H1 (cell line): ENCODE results near the gene TMEM236. TPM values are rescaled to one million over a fixed set of nuclear protein-coding genes. Genes with fewer than 3 reads are reported as not detected.

Experiments
- CTCF ChIA-PET: fragments of 300-600 bp; sonication (Branson Sonifier 250); formaldehyde crosslinking; loops from one replicate; lab custom pipeline; 2021; ENCODE audit not compliant: partially characterized antibody; lab: Charles Lee
- POLR2A ChIA-PET: fragments of 300-600 bp; sonication (Branson Sonifier 250); formaldehyde crosslinking; loops from one replicate; lab custom pipeline; 2021; ENCODE audit warnings: inconsistent platforms; ENCODE audit not compliant: partially characterized antibody; lab: Charles Lee
- DNase-seq, 2 experiments: peaks; one replicate each; pipeline versions ENCODE4 v3.0.0 to v3.0.0-alpha.2; 2010 to 2022; ENCODE audit warnings: low spot score in 2 of 2, low read depth in 1 of 2, mixed read lengths in 1 of 2
- FAIRE-seq: peaks from 2 replicates; lab custom pipeline; 2011; peaks lifted over from hg19 to GRCh38; lab: Jason Lieb, UNC
- H2AFZ ChIP-seq: 2 replicates; pipeline ENCODE4 v1.8.1; 2012; ENCODE audit warnings: low read length, inconsistent platforms
- H2AK5ac ChIP-seq: 2 replicates; pipeline ENCODE4 v1.6.1; 2013; ENCODE audit warnings: low read depth, low read length
- H2BK120ac ChIP-seq: replicated peaks from 2 replicates; pipeline ENCODE3; 2013; ENCODE audit warnings: low read depth, low read length, inconsistent platforms
- H2BK12ac ChIP-seq: 2 replicates; pipeline ENCODE4 v1.6.1; 2013; ENCODE audit warnings: low read depth, low read length
- H2BK15ac ChIP-seq: 2 replicates; pipeline ENCODE4 v1.6.1; 2013; ENCODE audit warnings: low read length
- H2BK20ac ChIP-seq: 2 replicates; pipeline ENCODE4 v1.6.1; 2013; ENCODE audit warnings: low read length
- H2BK5ac ChIP-seq: 2 replicates; pipeline ENCODE4 v1.6.1; 2013; ENCODE audit warnings: low read depth, low read length
- H3K14ac ChIP-seq: 2 replicates; pipeline ENCODE4 v1.6.1; 2013; ENCODE audit warnings: inconsistent platforms; ENCODE audit not compliant: insufficient read length
- H3K18ac ChIP-seq: 2 replicates; pipeline ENCODE4 v1.6.1; 2013; ENCODE audit warnings: low read length; ENCODE audit errors: extremely low read depth
- H3K23ac ChIP-seq: 2 replicates; pipeline ENCODE4 v1.6.1; 2013; ENCODE audit warnings: inconsistent platforms; ENCODE audit not compliant: insufficient read length
- H3K23me2 ChIP-seq: 2 replicates; pipeline ENCODE4 v1.6.1; 2013; ENCODE audit warnings: low read depth, low read length
- H3K27ac ChIP-seq: 2 replicates; pipeline ENCODE4 v1.6.1; 2011; ENCODE audit warnings: low read depth, low read length, inconsistent platforms
- H3K27me3 ChIP-seq, 4 experiments: replicated peaks in 1 of 4; 1 replicate in 1 of 4; 2 replicates in 3 of 4; pipeline versions ENCODE4 v1.6.1 to v1.8.1; 2011 to 2013; ENCODE audit warnings: low read length in 3 of 4, mild to moderate bottlenecking in 3 of 4, inconsistent platforms in 2 of 4, mixed read lengths in 2 of 4, moderate library complexity in 1 of 4; ENCODE audit not compliant: control insufficient read depth in 3 of 4, insufficient read depth in 3 of 4; ENCODE audit errors: extremely low read depth in 1 of 4
- H3K36me3 ChIP-seq, 4 experiments: 2 replicates each; pipeline versions ENCODE4 v1.6.1 to v1.8.1; 2011 to 2013; ENCODE audit warnings: mild to moderate bottlenecking in 4 of 4, low read length in 3 of 4, moderate library complexity in 2 of 4, control low read depth in 1 of 4, inconsistent platforms in 1 of 4; ENCODE audit not compliant: insufficient read depth in 4 of 4, control insufficient read depth in 2 of 4
- H3K4ac ChIP-seq: replicated peaks from 2 replicates; pipeline ENCODE3; 2013; ENCODE audit warnings: low read length, low read depth, mixed read lengths, inconsistent platforms; ENCODE audit not compliant: insufficient read length
- H3K4me1 ChIP-seq, 4 experiments: replicated peaks in 1 of 4; 1 replicate in 1 of 4; 2 replicates in 3 of 4; pipeline versions ENCODE4 v1.6.1 to v1.8.1; 2011 to 2013; ENCODE audit warnings: low read length in 3 of 4, inconsistent platforms in 2 of 4, mixed read lengths in 1 of 4; ENCODE audit not compliant: insufficient read depth in 4 of 4, control insufficient read depth in 3 of 4
- H3K4me2 ChIP-seq, 2 experiments: 2 replicates each; pipeline versions ENCODE4 v1.6.1 to v1.8.1; 2011 to 2013; ENCODE audit warnings: low read depth in 2 of 2, low read length in 2 of 2, control low read depth in 1 of 2, inconsistent platforms in 1 of 2, mild to moderate bottlenecking in 1 of 2; ENCODE audit not compliant: insufficient read depth in 1 of 2
- H3K4me3 ChIP-seq, 4 experiments: fragments of 200-600, 300-600 bp in 1 of 4; sonication (generic), shearing (Covaris generic), sonication (Bioruptor Twin) in 1 of 4; 2 replicates each; pipeline versions ENCODE4 v1.5.1 to v1.8.1; 2011 to 2016; ENCODE audit warnings: low read length in 4 of 4, low read depth in 3 of 4, control low read depth in 2 of 4, inconsistent platforms in 2 of 4, mild to moderate bottlenecking in 2 of 4, mixed read lengths in 1 of 4, moderate library complexity in 1 of 4; ENCODE audit not compliant: insufficient read depth in 2 of 4; ENCODE audit errors: extremely low read depth in 1 of 4
- H3K56ac ChIP-seq: replicated peaks from 2 replicates; pipeline ENCODE3; 2013; ENCODE audit warnings: low read depth, mild to moderate bottlenecking, mixed read lengths, low read length, inconsistent platforms; ENCODE audit not compliant: insufficient read length
- H3K79me1 ChIP-seq: 2 replicates; pipeline ENCODE4 v1.6.1; 2013; ENCODE audit warnings: low read depth, low read length, control low read depth
- H3K79me2 ChIP-seq, 2 experiments: 2 replicates each; pipeline versions ENCODE4 v1.6.1 to v1.8.1; 2012 to 2013; ENCODE audit warnings: low read length in 2 of 2, mild to moderate bottlenecking in 2 of 2, inconsistent platforms in 1 of 2; ENCODE audit not compliant: insufficient read depth in 2 of 2, control insufficient read depth in 1 of 2
- H3K9ac ChIP-seq, 4 experiments: replicated peaks in 1 of 4; 1 replicate in 1 of 4; 2 replicates in 3 of 4; pipeline versions ENCODE4 v1.6.1 to v1.8.1; 2011 to 2013; ENCODE audit warnings: low read depth in 3 of 4, low read length in 3 of 4, control low read depth in 2 of 4, mild to moderate bottlenecking in 2 of 4, moderate library complexity in 2 of 4, inconsistent platforms in 1 of 4; ENCODE audit errors: extremely low read depth in 1 of 4
- H3K9me3 ChIP-seq, 2 experiments: 2 replicates each; pipeline versions ENCODE4 v1.6.1 to v1.8.1; 2012 to 2013; ENCODE audit warnings: mild to moderate bottlenecking in 2 of 2, moderate library complexity in 2 of 2, control low read depth in 1 of 2, inconsistent platforms in 1 of 2, low read depth in 1 of 2, low read length in 1 of 2, mixed read lengths in 1 of 2; ENCODE audit not compliant: insufficient read depth in 2 of 2
- H4K20me1 ChIP-seq, 2 experiments: replicated peaks in 1 of 2; 2 replicates each; pipeline versions ENCODE3 to v1.8.1; 2011 to 2013; ENCODE audit warnings: inconsistent platforms in 2 of 2, low read length in 2 of 2, mild to moderate bottlenecking in 1 of 2; ENCODE audit not compliant: insufficient read depth in 2 of 2, control insufficient read depth in 1 of 2
- H4K5ac ChIP-seq: 2 replicates; pipeline ENCODE4 v1.6.1; 2013; ENCODE audit warnings: low read length, low read depth, mixed read lengths, inconsistent platforms; ENCODE audit not compliant: insufficient read length
- H4K8ac ChIP-seq: 2 replicates; pipeline ENCODE4 v1.8.0; 2013; ENCODE audit warnings: mild to moderate bottlenecking, moderate library complexity, low read length, inconsistent platforms; ENCODE audit not compliant: insufficient read depth; ENCODE audit errors: extremely low read depth
- H4K91ac ChIP-seq: replicated peaks from 2 replicates; pipeline ENCODE3; 2013; ENCODE audit warnings: low read length, mixed read lengths, inconsistent platforms; ENCODE audit not compliant: insufficient read length
- CBX8 ChIP-seq: fragments of 300-800, 300-1000 bp; sonication (generic); IDR thresholded peaks from 2 replicates; pipeline ENCODE4 v1.7.1; 2016; ENCODE audit warnings: low read depth, low read length, borderline replicate concordance
- CHD2 ChIP-seq: IDR thresholded peaks from 2 replicates; pipeline ENCODE4 v1.6.1; 2012; ENCODE audit warnings: low read length, improper control_type of control experiment
- HDAC2 ChIP-seq, 2 experiments: fragments of 300-600 bp in 1 of 2; sonication (generic) in 1 of 2; IDR thresholded peaks; 2 replicates each; pipeline ENCODE4 v1.6.1; 2011 to 2012; ENCODE audit warnings: low read depth in 2 of 2, low read length in 2 of 2, mild to moderate bottlenecking in 2 of 2, moderate library complexity in 2 of 2, borderline replicate concordance in 1 of 2, inconsistent platforms in 1 of 2
- HDAC6 ChIP-seq: IDR thresholded peaks from one replicate; pipeline ENCODE4 v1.7.1; 2012; ENCODE audit warnings: low read depth, mild to moderate bottlenecking, inconsistent platforms, low read length, moderate library complexity
- KDM1A ChIP-seq: fragments of 200-600, 300-600 bp; sonication (generic); IDR thresholded peaks from 2 replicates; pipeline ENCODE4 v1.7.1; 2016; ENCODE audit warnings: mild to moderate bottlenecking, low read length, borderline replicate concordance
- KDM5A ChIP-seq: fragments of 200-600 bp; IDR thresholded peaks from 2 replicates; pipeline ENCODE4 v1.7.1; 2012; ENCODE audit warnings: mild to moderate bottlenecking, low read length, inconsistent platforms, mixed read lengths
- MAFK ChIP-seq: IDR thresholded peaks from 2 replicates; pipeline ENCODE4 v1.6.1; 2012; ENCODE audit warnings: low read depth, mild to moderate bottlenecking, improper control_type of control experiment, low read length
- MAX ChIP-seq: IDR thresholded peaks from 2 replicates; pipeline ENCODE4 v1.6.1; 2012; ENCODE audit warnings: inconsistent platforms
- RXRA ChIP-seq: IDR thresholded peaks from 2 replicates; pipeline ENCODE4 v1.6.1; 2011; ENCODE audit warnings: low read depth, mild to moderate bottlenecking, low read length, moderate library complexity; ENCODE audit not compliant: insufficient read depth
- SUZ12 ChIP-seq: fragments of 200-600 bp; sonication (generic); IDR thresholded peaks from 2 replicates; pipeline ENCODE4 v1.6.1; 2012; ENCODE audit warnings: mild to moderate bottlenecking, inconsistent platforms, low read length, moderate library complexity, mixed read lengths
- WGBS, 2 experiments: shearing (Covaris generic) in 1 of 2; methylation state at CpG; one replicate each; pipeline versions ENCODE4 v1.1.6 to v1.1.7; 2013 to 2015; ENCODE audit warnings: low lambda C conversion rate in 2 of 2, mixed read lengths in 2 of 2, inconsistent platforms in 1 of 2, low coverage in 1 of 2, missing lambda C conversion rate in 1 of 2; ENCODE audit not compliant: insufficient replicate concordance in 2 of 2, insufficient coverage in 1 of 2, insufficient read length in 1 of 2; ENCODE audit errors: extremely low coverage in 1 of 2, missing lambda C conversion rate in 1 of 2; 5-methylcytosine and 5-hydroxymethylcytosine counted together
- polyA plus RNA-seq, 7 experiments: library from polyadenylated mRNA; depleted of rRNA in 3 of 7; stranded (reverse) in 5 of 7; unstranded in 2 of 7; fragments of >200 nt in 5 of 7; fragments of 200-250 nt in 2 of 7; gene quantifications; 1 replicate in 5 of 7; 2 replicates in 1 of 7; 4 replicates in 1 of 7; pipeline versions ENCODE4 v1.2.1 to v1.2.3, GENCODE V29; 2011 to 2013; ENCODE audit warnings: missing spikeins in 2 of 7, mixed read lengths in 2 of 7
- total RNA-seq: library from RNA; stranded (reverse); fragmentation: NEBNext Ultra II Directional; extraction: Animal tissue kit (Norgen Biotek cat#: 25700); gene quantifications from 2 replicates; pipeline ENCODE4 v1.2.1, GENCODE V29; 2021

TMEM236 gene
- total and polyA plus RNA-seq, 2 of the 8 experiments (the other 6 are each of a cell fraction or from before 2014, with no cell fraction given), result 0.02 to 0.07 TPM

GRCh38 chr10:17820943-17821342 is 68.9 kb downstream of the TMEM236 start:
- ChIA-PET CTCF (interaction anchor here (0.7 to 1.0 kb wide), 4 partner anchors 19 to 705 kb away, joined by 3 to 5 read pairs (median 4); no protein-coding TSS in a partner anchor), POLR2A (no interaction called here)

More at GRCh38 chr10:17820943-17821342, 68.9 kb downstream of the TMEM236 start:
- Histone ChIP-seq H2BK12ac (no peak overlapping the region), H3K9ac (no peak overlapping the region), H3K79me2 (no peaks in the 10 kb centered on the region), H3K36me3 (no peaks in the 10 kb centered on the region), H3K23ac (no peak overlapping the region), H4K20me1 (no peaks in the 10 kb centered on the region), H3K4me2 (no peak overlapping the region), H3K79me1 (no peaks in the 10 kb centered on the region), H3K9me3 (no peaks in the 10 kb centered on the region), H3K56ac (no peak overlapping the region), H3K18ac (no peak overlapping the region), H3K23me2 (no peaks in the 10 kb centered on the region; the same call in 1 of the 2 replicates), H2BK120ac (no peak overlapping the region), H2AK5ac (no peak overlapping the region), H3K27me3 (peaks cover 0 to 1% (median 0%) of the 10 kb centered on the region in 4 experiments; a peak in 1 of 7 replicates), H2BK5ac (no peak overlapping the region), H4K5ac (no peak overlapping the region), H4K91ac (no peak overlapping the region), H2BK15ac (no peak overlapping the region), H2AFZ (0 out of 2 replicates have a peak overlapping the region, but pooled peaks have one; percentile 73), H2BK20ac (no peak overlapping the region), H3K4ac (no peak overlapping the region), H3K14ac (no peak overlapping the region), H3K4me3 (no peak overlapping the region), H4K8ac (no peak overlapping the region), H3K27ac (no peak overlapping the region), H3K4me1 (no peaks in the 10 kb centered on the region)
- DNase-seq (no peak), FAIRE-seq (no peak)
- WGBS, 2 experiments, result 90% methylated on average over 3 of the region's 3 CpGs; no CpG with 5 or more reads in 1 of the 2 experiments
- TF ChIP-seq SUZ12 (no peak), RXRA (no peak), MAFK (no peak), HDAC6 (no peak), KDM5A (no peak), CBX8 (no peak), KDM1A (no peak), MAX (no peak), HDAC2 (IDR thresholded peaks at IDR 0.05; ENCODE audit: borderline replicate concordance in 1 of 2, low read depth in 2 of 2, low read length in 2 of 2) (no peak), CHD2 (no peak)
